Lower leg skin (tissue), 3 donors: ENCODE measurements around the gene JPH3.

Experiments
- CTCF ChIP-seq, 3 donors: fragments of 450-650 bp; IDR thresholded peaks; one replicate each; pipeline ENCODE4 v1.5.1; 2016; ENCODE audit warnings: antibody characterized with exemption in 3 of 3, mild to moderate bottlenecking in 3 of 3, moderate library complexity in 2 of 3
- POLR2A ChIP-seq, 2 donors: fragments of 450-650 bp; IDR thresholded peaks; one replicate each; pipeline ENCODE4 v1.6.1; 2016 to 2017; ENCODE audit warnings: antibody characterized with exemption in 2 of 2, mild to moderate bottlenecking in 1 of 2, moderate library complexity in 1 of 2

- TF ChIP-seq CTCF (IDR thresholded peaks at IDR 0.05), result no peak
- no peak for TF ChIP-seq POLR2A (IDR thresholded peaks at IDR 0.05)
These were observed 108.6 kb downstream of the JPH3 start for GRCh38 chr16:87710887-87711286.
